Astrocyte (in vitro differentiated cells and primary cell): ENCODE measurements around the gene KLHL14. TPM values are rescaled to one million over a fixed set of nuclear protein-coding genes. Genes with fewer than 3 reads are reported as not detected.

Source experiments
- DNase-seq: peaks from one replicate; pipeline ENCODE4 v3.0.0-alpha.2; 2010; ENCODE audit warnings: low read depth
- FAIRE-seq: peaks from 2 replicates; lab custom pipeline; 2011; peaks lifted over from hg19 to GRCh38; lab: Jason Lieb, UNC
- H2AFZ ChIP-seq: 2 replicates; pipeline ENCODE4 v1.6.0; 2012; ENCODE audit warnings: low read depth, low read length, inconsistent platforms
- H3K27ac ChIP-seq: 2 replicates; pipeline ENCODE4 v1.5.1; 2011; ENCODE audit warnings: low read depth, low read length, inconsistent platforms
- H3K27me3 ChIP-seq: 2 replicates; pipeline ENCODE4 v1.6.0; 2011; ENCODE audit warnings: low read length, inconsistent platforms; ENCODE audit not compliant: insufficient read depth
- H3K36me3 ChIP-seq: 2 replicates; pipeline ENCODE4 v1.5.1; 2011; ENCODE audit warnings: low read length, inconsistent platforms; ENCODE audit not compliant: insufficient read depth
- H3K4me1 ChIP-seq: 2 replicates; pipeline ENCODE4 v1.5.1; 2011; ENCODE audit warnings: low read length, inconsistent platforms; ENCODE audit not compliant: insufficient read depth
- H3K4me2 ChIP-seq: 2 replicates; pipeline ENCODE4 v1.6.0; 2012; ENCODE audit warnings: low read length, inconsistent platforms
- H3K4me3 ChIP-seq: 2 replicates; pipeline ENCODE4 v1.5.1; 2011; ENCODE audit warnings: low read depth, mild to moderate bottlenecking, low read length, inconsistent platforms; ENCODE audit not compliant: insufficient read depth
- H3K79me2 ChIP-seq: 2 replicates; pipeline ENCODE4 v1.6.0; 2012; ENCODE audit warnings: mild to moderate bottlenecking, low read length, inconsistent platforms; ENCODE audit not compliant: insufficient read depth
- H3K9ac ChIP-seq: 2 replicates; pipeline ENCODE4 v1.6.0; 2012; ENCODE audit warnings: mild to moderate bottlenecking, low read length, inconsistent platforms
- H3K9me3 ChIP-seq: 2 replicates; pipeline ENCODE4 v1.5.1; 2012; ENCODE audit warnings: low read depth, mild to moderate bottlenecking, low read length, inconsistent platforms; ENCODE audit not compliant: insufficient read depth
- H4K20me1 ChIP-seq: 2 replicates; pipeline ENCODE4 v1.6.0; 2012; ENCODE audit warnings: low read length, inconsistent platforms; ENCODE audit not compliant: insufficient read depth
- H3K27ac Mint-ChIP-seq: one replicate; pipeline ENCODE4 v1.8.0; 2021; ENCODE audit warnings: mild to moderate bottlenecking, mixed read lengths; ENCODE audit not compliant: unreplicated experiment
- H3K27me3 Mint-ChIP-seq: one replicate; pipeline ENCODE4 v1.8.0; 2021; ENCODE audit warnings: low read depth, mixed read lengths; ENCODE audit not compliant: unreplicated experiment
- H3K36me3 Mint-ChIP-seq: one replicate; pipeline ENCODE4 v1.8.0; 2021; ENCODE audit warnings: low read depth, mixed read lengths; ENCODE audit not compliant: unreplicated experiment
- H3K4me1 Mint-ChIP-seq: one replicate; pipeline ENCODE4 v1.8.0; 2021; ENCODE audit warnings: low read depth, mixed read lengths; ENCODE audit not compliant: unreplicated experiment
- H3K4me3 Mint-ChIP-seq: one replicate; pipeline ENCODE4 v1.8.0; 2021; ENCODE audit warnings: mild to moderate bottlenecking, moderate library complexity, mixed read lengths; ENCODE audit not compliant: unreplicated experiment
- H3K9me3 Mint-ChIP-seq: one replicate; pipeline ENCODE4 v1.8.0; 2021; ENCODE audit warnings: mild to moderate bottlenecking, mixed read lengths; ENCODE audit not compliant: unreplicated experiment
- EZH2 ChIP-seq: IDR thresholded peaks from 2 replicates; pipeline ENCODE4 v1.6.1; 2012; ENCODE audit warnings: mild to moderate bottlenecking, low read length, inconsistent platforms; ENCODE audit not compliant: insufficient read depth
- total RNA-seq: library from RNA; stranded (reverse); gene quantifications from 2 replicates; pipeline ENCODE4 v1.2.1, GENCODE V29; 2021
- TF ChIP-seq, protein P1 (sequence below): IDR thresholded peaks from 2 replicates; pipeline ENCODE4 v1.5.1; 2011; ENCODE audit warnings: low read depth, mild to moderate bottlenecking, inconsistent platforms, low read length, moderate library complexity; ENCODE audit not compliant: insufficient read depth

The KLHL14 gene
- total RNA-seq, 1 donor from 2014 or later: 0.39 TPM

DNA sequence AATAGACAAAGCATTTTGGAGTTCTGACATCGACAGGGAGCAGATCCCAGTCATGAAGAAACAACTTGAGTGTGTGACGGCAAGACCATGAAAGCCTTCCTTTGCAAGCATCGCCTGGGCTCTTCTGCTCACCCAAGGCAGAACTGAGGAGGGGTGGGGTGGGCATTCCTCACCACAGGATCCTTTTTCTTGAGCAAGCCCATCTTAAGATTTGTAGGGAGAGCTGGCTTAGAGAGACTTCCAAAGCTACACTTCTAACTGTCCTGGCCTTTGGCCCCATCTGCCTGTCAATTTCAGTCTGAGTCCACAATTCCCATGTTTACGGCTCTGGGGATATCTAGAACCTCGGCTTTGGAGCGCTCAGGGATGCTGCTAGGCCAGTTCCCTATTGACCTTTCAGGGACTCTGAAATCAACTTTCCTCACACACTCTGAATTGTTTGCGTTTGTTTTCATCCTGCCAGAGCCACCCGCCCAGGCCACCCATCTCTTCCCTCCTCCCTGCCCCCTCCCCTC is 3.7 kb downstream of the KLHL14 start:
- H3K79me2 ChIP-seq: no peaks in the 10 kb centered on the region
- peak; percentile 10 for TF ChIP-seq EZH2
- TF ChIP-seq, protein P1, sequence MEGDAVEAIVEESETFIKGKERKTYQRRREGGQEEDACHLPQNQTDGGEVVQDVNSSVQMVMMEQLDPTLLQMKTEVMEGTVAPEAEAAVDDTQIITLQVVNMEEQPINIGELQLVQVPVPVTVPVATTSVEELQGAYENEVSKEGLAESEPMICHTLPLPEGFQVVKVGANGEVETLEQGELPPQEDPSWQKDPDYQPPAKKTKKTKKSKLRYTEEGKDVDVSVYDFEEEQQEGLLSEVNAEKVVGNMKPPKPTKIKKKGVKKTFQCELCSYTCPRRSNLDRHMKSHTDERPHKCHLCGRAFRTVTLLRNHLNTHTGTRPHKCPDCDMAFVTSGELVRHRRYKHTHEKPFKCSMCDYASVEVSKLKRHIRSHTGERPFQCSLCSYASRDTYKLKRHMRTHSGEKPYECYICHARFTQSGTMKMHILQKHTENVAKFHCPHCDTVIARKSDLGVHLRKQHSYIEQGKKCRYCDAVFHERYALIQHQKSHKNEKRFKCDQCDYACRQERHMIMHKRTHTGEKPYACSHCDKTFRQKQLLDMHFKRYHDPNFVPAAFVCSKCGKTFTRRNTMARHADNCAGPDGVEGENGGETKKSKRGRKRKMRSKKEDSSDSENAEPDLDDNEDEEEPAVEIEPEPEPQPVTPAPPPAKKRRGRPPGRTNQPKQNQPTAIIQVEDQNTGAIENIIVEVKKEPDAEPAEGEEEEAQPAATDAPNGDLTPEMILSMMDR: no peak
- H3K27me3 ChIP-seq: peaks cover 43% of the 10 kb centered on the region
- H3K27ac Mint-ChIP-seq: no peak overlapping the region
- DNase-seq: no peak
- no peaks in the 10 kb centered on the region for H3K9me3 Mint-ChIP-seq
- peaks cover 11% of the 10 kb centered on the region for H3K4me1 ChIP-seq
- H3K27me3 Mint-ChIP-seq: peaks cover 36% of the 10 kb centered on the region
- H3K4me1 Mint-ChIP-seq: peaks cover 11% of the 10 kb centered on the region
- H3K4me2 ChIP-seq: no peak overlapping the region
- no peak overlapping the region for H3K4me3 ChIP-seq
- H3K36me3 ChIP-seq: no peaks in the 10 kb centered on the region
- no peak overlapping the region for H2AFZ ChIP-seq
- H3K9ac ChIP-seq: no peak overlapping the region
- peak overlapping the region; percentile 66 for H3K4me3 Mint-ChIP-seq
- no peaks in the 10 kb centered on the region for H4K20me1 ChIP-seq
- no peak overlapping the region for H3K27ac ChIP-seq
- no peaks in the 10 kb centered on the region for H3K9me3 ChIP-seq
- FAIRE-seq: no peak
- no peaks in the 10 kb centered on the region for H3K36me3 Mint-ChIP-seq

DNA sequence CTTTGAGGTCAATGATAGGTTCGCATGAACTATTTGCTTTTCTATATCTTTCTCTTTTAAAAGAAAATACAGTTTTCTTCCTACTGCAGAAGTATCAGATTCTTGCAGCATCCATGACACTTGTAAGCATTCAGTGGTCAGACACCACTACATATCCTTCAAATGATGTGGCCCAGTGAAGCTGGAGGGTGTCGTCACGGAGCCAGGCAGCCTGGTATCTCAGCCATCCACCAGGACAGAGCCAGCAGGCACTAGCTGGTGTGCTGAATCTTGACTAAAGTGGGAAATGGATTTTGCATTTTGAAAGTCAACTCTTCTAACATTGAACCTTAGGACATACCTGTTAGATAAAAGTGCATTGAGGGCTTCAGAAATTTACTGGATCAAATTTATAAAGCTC is 5.4 kb downstream of the KLHL14 start:
- no peak overlapping the region for H3K27ac Mint-ChIP-seq
- TF ChIP-seq, protein P1: no peak
- no peak for TF ChIP-seq EZH2
- no peak overlapping the region for H3K9ac ChIP-seq
- H3K4me1 ChIP-seq: peaks cover 11% of the 10 kb centered on the region
- FAIRE-seq (no peak), DNase-seq (no peak)
- H3K36me3 Mint-ChIP-seq: no peaks in the 10 kb centered on the region
- no peak overlapping the region for H2AFZ ChIP-seq
- H3K4me3 ChIP-seq: no peak overlapping the region
- H3K9me3 ChIP-seq: no peaks in the 10 kb centered on the region
- no peaks in the 10 kb centered on the region for H3K79me2 ChIP-seq
- H3K27me3 Mint-ChIP-seq: peaks cover 31% of the 10 kb centered on the region
- no peak overlapping the region for H3K27ac ChIP-seq
- H3K36me3 ChIP-seq: no peaks in the 10 kb centered on the region
- H3K4me1 Mint-ChIP-seq: peaks cover 3% of the 10 kb centered on the region
- no peaks in the 10 kb centered on the region for H4K20me1 ChIP-seq
- H3K4me3 Mint-ChIP-seq: no peak overlapping the region
- peaks cover 37% of the 10 kb centered on the region for H3K27me3 ChIP-seq
- H3K9me3 Mint-ChIP-seq: no peaks in the 10 kb centered on the region
- H3K4me2 ChIP-seq: no peak overlapping the region

DNA sequence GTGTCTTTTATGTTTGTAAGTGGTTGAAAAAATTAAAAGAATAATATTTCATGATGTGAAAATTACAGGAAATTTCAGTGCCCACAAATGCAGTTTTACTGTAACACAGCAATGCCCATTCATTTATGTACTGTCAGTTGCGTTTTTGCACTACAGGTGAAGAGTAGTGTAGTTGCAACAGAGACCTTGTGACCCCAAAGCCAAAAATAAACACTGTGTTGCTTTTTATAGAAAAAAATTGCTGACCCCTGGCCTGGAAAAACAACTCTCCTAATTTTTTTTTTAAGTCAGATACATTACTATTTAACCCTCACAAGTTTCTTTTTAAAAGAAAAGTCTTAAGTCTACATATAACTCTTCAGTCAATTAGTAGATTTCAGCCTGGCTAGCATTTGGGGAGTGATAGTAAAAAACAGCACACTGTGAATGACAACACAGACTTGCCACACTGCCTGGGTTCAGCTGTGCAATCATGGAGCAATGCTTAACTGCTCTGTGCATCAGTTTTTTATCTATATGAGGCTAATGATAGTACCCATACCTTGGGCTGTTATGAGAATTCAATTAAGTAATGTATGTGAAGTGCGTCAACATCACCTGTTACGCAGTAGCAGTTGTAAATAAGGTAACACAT is 8.1 kb downstream of the KLHL14 start:
- Mint-ChIP-seq H3K4me1 (no peaks in the 10 kb centered on the region), H3K27ac (no peak overlapping the region), H3K36me3 (no peaks in the 10 kb centered on the region), H3K9me3 (no peaks in the 10 kb centered on the region), H3K4me3 (no peak overlapping the region), H3K27me3 (peaks cover 16% of the 10 kb centered on the region)
- no peaks in the 10 kb centered on the region for H3K79me2 ChIP-seq
- H3K36me3 ChIP-seq: no peaks in the 10 kb centered on the region
- H3K4me2 ChIP-seq: no peak overlapping the region
- H3K4me3 ChIP-seq: no peak overlapping the region
- no peak overlapping the region for H3K27ac ChIP-seq
- no peak overlapping the region for H2AFZ ChIP-seq
- peaks cover 18% of the 10 kb centered on the region for H3K27me3 ChIP-seq
- FAIRE-seq (no peak), DNase-seq (no peak)
- no peak overlapping the region for H3K9ac ChIP-seq
- H4K20me1 ChIP-seq: no peaks in the 10 kb centered on the region
- TF ChIP-seq EZH2: no peak
- TF ChIP-seq, protein P1: no peak
- H3K4me1 ChIP-seq: peaks cover under 1% of the 10 kb centered on the region
- H3K9me3 ChIP-seq: no peaks in the 10 kb centered on the region
